Progenitor cell of endocrine pancreas (in vitro differentiated cells): ENCODE measurements around the gene SLC25A41. TPM values are rescaled to one million over a fixed set of nuclear protein-coding genes. Genes with fewer than 3 reads are reported as not detected.
A peak's percentile ranks its signal among the peaks of the same experiment; 100 is the strongest.

Experiments
- DNase-seq: peaks from one replicate; pipeline ENCODE4 v3.0.0; 2021; ENCODE audit warnings: low spot score; ENCODE audit not compliant: unreplicated experiment
- H3K27ac Mint-ChIP-seq: 2 replicates; pipeline ENCODE4 v1.8.0; 2021; ENCODE audit warnings: mild to moderate bottlenecking, moderate library complexity, mixed read lengths
- H3K27me3 Mint-ChIP-seq: 2 replicates; pipeline ENCODE4 v1.8.0; 2021; ENCODE audit warnings: mixed read lengths
- H3K36me3 Mint-ChIP-seq: 2 replicates; pipeline ENCODE4 v1.8.0; 2022; ENCODE audit warnings: mixed read lengths; ENCODE audit not compliant: insufficient read depth
- H3K4me1 Mint-ChIP-seq: 2 replicates; pipeline ENCODE4 v1.8.0; 2021; ENCODE audit warnings: low read depth, mixed read lengths
- H3K4me3 Mint-ChIP-seq: 2 replicates; pipeline ENCODE4 v1.8.0; 2021; ENCODE audit warnings: low read depth, mild to moderate bottlenecking, moderate library complexity, mixed read lengths
- H3K9me3 Mint-ChIP-seq: 2 replicates; pipeline ENCODE4 v1.8.0; 2021; ENCODE audit warnings: low read depth, mixed read lengths
- CTCF ChIP-seq: fragments of 200-600 bp; sonication (generic); IDR thresholded peaks from one replicate; pipeline ENCODE4 v1.5.0; 2021; ENCODE audit warnings: antibody characterized with exemption, mild to moderate bottlenecking; ENCODE audit not compliant: unreplicated experiment
- total RNA-seq: library from RNA; stranded (reverse); gene quantifications from 2 replicates; pipeline ENCODE4 v1.2.1, GENCODE V29; 2021

Gene SLC25A41
- total RNA-seq, 1 donor from 2014 or later = 1.4 TPM

DNA sequence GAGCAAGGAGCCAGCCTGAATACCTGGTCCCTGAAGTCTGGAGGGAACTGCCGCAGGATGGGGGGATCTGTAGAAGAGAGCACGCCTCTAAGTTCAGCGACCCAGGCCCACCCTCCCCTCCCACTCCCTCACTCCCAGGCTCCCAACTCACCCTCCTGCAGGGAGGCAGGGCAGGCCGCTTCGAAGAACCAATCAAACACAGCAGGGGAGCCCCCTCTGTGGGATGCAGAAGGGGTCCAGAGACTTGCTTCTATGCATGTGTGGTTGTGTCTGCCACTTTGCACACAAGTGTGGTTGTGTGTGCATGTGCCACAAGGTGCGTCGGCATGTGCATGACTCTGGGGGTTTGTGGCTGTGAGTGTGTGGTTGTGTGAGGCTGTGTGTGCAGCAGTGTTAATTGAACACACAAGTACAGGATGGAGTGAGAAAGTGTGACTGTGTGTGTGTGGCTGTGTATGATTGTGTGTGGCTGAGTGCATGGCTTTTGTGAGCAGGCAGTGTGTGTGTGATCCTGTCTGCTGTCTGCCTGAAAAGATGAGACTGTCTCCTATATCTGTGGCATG, 46.4 kb upstream of the SLC25A41 start:
- Mint-ChIP-seq H3K36me3 (no peaks in the 10 kb centered on the region), H3K27ac (no peak overlapping the region), H3K4me3 (no peak overlapping the region), H3K4me1 (no peaks in the 10 kb centered on the region), H3K9me3 (no peaks in the 10 kb centered on the region), H3K27me3 (peaks cover 20% of the 10 kb centered on the region)
- TF ChIP-seq CTCF = no peak
- no peak for DNase-seq

DNA sequence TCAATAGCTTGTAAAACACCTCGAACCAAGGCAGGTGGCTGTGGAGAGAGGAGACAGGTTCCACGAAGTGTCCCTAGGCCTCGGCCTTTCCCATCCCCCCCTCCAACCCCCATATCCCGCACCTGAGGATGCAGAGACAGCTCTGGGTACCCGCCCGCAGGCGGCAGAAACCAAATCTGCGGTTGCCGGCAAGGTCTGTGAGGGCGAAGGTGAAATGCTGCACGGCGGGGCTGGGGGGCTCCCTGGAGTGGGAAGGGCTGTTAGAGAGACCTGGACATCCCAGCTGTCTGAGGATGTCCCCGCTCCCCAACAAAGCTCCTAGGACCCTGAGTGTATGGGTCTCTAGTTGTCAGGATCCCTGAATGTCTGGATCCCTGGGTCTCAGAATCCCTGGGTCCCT, 45.3 kb upstream of the SLC25A41 start:
- no peak for DNase-seq
- Mint-ChIP-seq H3K27ac (no peak overlapping the region), H3K4me3 (no peak overlapping the region), H3K36me3 (no peaks in the 10 kb centered on the region), H3K9me3 (no peaks in the 10 kb centered on the region), H3K4me1 (peaks cover under 1% of the 10 kb centered on the region), H3K27me3 (peaks cover 21% of the 10 kb centered on the region)
- TF ChIP-seq CTCF = no peak

DNA sequence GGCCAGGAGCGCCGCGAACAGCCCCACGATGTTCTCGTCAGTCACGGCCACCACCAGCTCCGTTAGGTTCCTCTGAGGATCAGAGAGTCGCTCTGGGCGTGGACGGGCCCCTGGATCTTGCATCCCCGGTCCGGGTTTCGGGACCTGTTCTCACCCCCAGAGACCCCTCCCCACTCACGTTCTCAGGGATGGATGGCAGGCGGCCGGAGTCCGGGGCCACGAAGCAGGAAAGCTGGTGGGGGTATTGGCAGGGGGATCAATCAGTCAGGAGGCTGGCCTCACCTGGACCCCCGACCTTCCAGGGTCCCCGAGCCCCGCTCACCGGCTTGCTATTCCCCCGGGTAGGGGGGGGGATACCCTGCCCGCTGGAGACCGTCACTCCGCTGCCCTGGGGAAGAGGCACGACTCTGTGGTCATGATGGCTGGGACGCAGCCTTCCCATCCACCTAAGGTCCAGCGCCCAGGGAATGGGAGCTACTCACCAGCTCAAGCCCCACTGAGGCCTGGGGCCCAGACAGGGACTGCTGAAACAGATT, 43.4 kb upstream of the SLC25A41 start:
- Mint-ChIP-seq H3K27me3 (peaks cover 21% of the 10 kb centered on the region), H3K4me3 (no peak overlapping the region), H3K27ac (no peak overlapping the region), H3K36me3 (no peaks in the 10 kb centered on the region), H3K9me3 (no peaks in the 10 kb centered on the region), H3K4me1 (peaks cover 4% of the 10 kb centered on the region)
- DNase-seq = no peak
- no peak for TF ChIP-seq CTCF

DNA sequence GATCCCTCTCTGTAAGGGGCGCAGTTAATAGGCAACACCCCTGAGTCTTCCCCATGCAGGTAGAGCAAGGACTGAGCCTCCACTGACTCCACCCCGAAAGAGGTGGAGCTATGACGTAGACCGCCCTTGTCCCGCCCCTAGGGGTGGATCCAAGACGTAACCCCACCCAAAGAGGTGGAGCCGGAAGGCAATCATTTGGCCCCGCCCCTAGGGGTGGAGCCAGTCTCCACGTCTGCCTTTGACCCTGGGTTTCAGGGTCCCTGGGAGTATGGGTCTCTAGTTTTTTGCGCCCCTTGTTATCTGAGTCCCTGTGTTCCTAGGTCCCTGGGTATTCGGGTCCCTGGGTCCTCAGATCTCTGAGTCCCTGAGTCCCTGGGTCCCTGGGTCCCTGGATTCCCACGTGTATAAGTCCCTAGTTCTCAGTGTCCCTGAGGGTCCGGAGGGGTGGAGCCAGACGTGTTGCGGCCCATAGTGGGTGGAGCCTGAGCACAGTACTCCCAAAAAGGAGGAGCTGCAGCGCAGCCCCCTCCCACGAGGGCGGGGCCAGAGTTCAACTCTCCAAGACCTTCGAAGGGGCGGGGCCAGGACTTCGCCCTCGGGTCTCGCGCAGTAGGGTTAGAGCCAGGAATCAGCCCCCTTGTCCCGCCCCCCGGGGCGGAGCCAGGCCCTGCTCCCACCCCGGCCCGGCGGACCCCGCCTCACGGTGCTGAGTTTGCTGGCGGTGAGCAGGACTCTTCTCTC, 42.8 kb upstream of the SLC25A41 start:
- H3K9me3 Mint-ChIP-seq = no peaks in the 10 kb centered on the region
- peak overlapping the region; percentile 60 for H3K4me3 Mint-ChIP-seq
- no peak overlapping the region for H3K27ac Mint-ChIP-seq
- H3K36me3 Mint-ChIP-seq = no peaks in the 10 kb centered on the region
- peaks cover 4% of the 10 kb centered on the region for H3K4me1 Mint-ChIP-seq
- H3K27me3 Mint-ChIP-seq = peaks cover 21% of the 10 kb centered on the region
- no peak for TF ChIP-seq CTCF
- DNase-seq = peak; percentile 78

DNA sequence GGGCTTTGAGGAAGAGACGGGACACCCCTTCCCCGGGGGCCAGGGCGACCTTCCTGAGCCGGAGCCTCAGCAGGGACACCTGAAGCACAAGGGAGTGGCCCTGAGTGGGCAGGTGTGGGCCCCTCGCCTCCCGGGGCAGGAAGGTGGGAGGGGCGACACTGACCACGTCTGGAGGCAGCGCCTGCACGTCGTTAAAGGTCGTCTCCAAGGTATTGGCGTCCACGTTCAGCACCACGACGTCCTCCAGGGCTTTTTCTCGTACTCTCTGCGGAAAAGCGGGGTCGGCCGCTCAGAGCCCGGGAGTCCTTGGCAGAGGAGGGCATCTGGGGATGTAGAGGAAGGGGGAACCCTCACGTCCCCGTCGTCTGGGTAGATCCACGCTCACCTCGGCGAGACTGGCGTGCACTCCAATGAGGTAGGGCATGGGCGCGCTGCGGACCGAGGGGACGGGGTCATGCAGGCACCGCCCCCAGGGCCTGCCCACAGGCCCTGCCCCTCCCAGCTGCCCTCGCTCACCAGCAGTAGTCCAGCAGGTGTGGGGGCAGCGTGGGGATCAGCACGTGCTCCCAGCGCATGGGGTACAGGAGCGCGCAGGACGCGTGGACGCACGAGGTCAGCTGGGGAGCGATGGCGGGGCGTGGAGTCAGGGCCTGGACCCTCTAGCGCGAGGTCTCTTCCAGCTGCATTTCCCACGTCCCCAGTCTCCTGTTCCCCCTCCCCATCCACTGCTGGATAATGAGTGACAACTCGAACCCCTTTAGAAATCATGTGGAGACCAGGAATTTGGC, 42.0 kb upstream of the SLC25A41 start:
- no peak for DNase-seq
- Mint-ChIP-seq H3K27me3 (peaks cover 18% of the 10 kb centered on the region), H3K27ac (no peak overlapping the region), H3K36me3 (no peaks in the 10 kb centered on the region), H3K9me3 (no peaks in the 10 kb centered on the region), H3K4me1 (peaks cover 4% of the 10 kb centered on the region), H3K4me3 (peak overlapping the region; percentile 52)
- TF ChIP-seq CTCF = no peak
